ENCODE results near the gene ATP9B. TPM values are rescaled to one million over a fixed set of nuclear protein-coding genes. Genes with fewer than 3 reads are reported as not detected.

The ATP9B gene
- total RNA-seq, 1 donor from 2014 or later, result 48.6 TPM

GRCh38 chr18:79381811-79382311 lies 312.7 kb downstream of the ATP9B start:
- Histone ChIP-seq H3K27ac (no peak overlapping the region), H3K4me1 (peaks cover 7% of the 10 kb centered on the region), H3K36me3 (peaks cover 15% of the 10 kb centered on the region), H3K27me3 (ENCODE audit: low read depth) (no peaks in the 10 kb centered on the region), H3K4me3 (no peak overlapping the region), H3K9me3 (no peaks in the 10 kb centered on the region)
- no peak for DNase-seq
- TF ChIP-seq CTCF (IDR thresholded peaks at IDR 0.05), result no peak
- no peak for ATAC-seq
- intact Hi-C loops (cut with DNase I), result loop anchor here (10.0 kb wide), 2 partner anchors 143 to 263 kb away; no protein-coding TSS in a partner anchor

- H3K36me3 ChIP-seq, result peaks cover 5% of the 10 kb centered on the region
- H3K27ac ChIP-seq, result no peak overlapping the region
- H3K9me3 ChIP-seq, result no peaks in the 10 kb centered on the region
- ATAC-seq (no peak), DNase-seq (no peak)
- peaks cover 3% of the 10 kb centered on the region for H3K27me3 ChIP-seq (ENCODE audit: low read depth)
- TF ChIP-seq CTCF (IDR thresholded peaks at IDR 0.05), result no peak
- intact Hi-C loops (cut with DNase I), result loop anchor here (10.0 kb wide), 2 partner anchors 142 to 262 kb away; no protein-coding TSS in a partner anchor
- no peak overlapping the region for H3K4me3 ChIP-seq
- peaks cover 7% of the 10 kb centered on the region for H3K4me1 ChIP-seq
These were observed 313.6 kb downstream of the ATP9B start for GRCh38 chr18:79382681-79383387.

DNA sequence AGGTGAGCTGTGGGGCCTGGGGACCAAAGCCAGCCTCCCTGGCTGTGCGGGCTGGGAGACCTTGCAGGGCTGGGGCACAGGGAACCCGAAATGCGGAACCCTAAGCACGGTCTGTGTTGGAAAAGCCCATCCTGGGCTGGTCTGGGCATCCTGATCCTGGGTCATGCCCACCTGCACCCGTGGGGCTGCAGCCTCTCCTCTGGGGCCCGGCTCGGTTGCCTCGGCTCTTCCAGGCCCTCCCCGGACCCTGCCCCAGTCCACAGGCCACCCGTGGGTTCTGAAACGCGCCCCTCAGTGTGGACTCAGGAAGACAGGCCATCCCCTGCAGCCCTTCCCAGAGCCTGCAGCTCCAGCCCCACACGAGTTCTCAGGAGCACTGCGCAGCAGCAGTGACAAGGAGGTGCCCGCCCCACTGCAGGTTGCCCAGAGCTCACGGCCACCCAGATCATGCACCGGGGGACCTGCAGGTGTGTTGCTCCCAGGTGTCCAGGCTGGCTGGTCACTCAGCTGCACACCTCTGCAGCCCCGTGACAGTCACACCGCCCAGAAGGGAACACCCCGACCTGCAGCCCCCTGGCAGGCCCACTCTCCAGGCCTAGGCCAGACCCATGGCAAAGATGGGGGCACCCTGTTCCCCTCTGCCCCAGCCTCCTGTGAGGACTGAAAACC lies 314.3 kb downstream of the ATP9B start:
- Histone ChIP-seq H3K4me3 (no peak overlapping the region), H3K4me1 (peaks cover 7% of the 10 kb centered on the region), H3K9me3 (no peaks in the 10 kb centered on the region), H3K27me3 (ENCODE audit: low read depth) (peaks cover 10% of the 10 kb centered on the region), H3K27ac (no peak overlapping the region), H3K36me3 (no peaks in the 10 kb centered on the region)
- no peak for DNase-seq
- intact Hi-C loops (cut with DNase I), result loop anchor here (10.0 kb wide), 2 partner anchors 141 to 261 kb away; no protein-coding TSS in a partner anchor
- no peak for ATAC-seq
- TF ChIP-seq CTCF (IDR thresholded peaks at IDR 0.05), result no peak

DNA sequence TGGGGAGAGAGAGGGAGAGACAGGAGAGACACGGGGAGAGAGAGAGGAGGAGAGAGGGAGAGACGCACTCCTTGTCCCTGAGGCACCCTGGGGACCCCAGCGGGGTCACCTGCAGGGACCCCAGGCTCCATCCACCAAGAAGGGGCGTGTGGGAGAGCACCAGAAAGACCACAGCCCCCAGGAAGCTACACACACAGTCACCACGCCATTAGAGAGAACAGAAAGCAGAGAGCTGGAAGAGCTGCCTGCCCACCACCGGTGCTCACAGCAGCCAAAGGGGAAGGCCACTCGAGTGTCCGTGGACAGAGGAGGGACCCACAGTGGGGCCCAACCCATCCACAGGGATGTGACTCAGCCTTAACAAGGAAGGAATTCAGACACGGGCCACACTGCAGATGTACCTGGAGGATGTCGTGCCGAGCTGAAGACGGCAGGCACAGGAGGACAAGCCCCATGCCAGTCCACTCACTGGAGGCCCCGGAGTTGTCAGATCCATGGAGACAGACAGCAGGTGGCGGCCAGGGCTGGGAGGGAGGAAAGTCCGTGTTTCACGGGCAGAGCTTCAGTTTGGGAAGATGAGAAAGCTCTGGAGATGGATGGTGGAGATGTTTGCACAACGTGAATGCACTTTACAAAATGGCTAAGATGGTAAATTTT lies 315.1 kb downstream of the ATP9B start:
- ATAC-seq (no peak), DNase-seq (no peak)
- intact Hi-C loops (cut with DNase I), result loop anchor here (10.0 kb wide), 2 partner anchors 141 to 261 kb away; no protein-coding TSS in a partner anchor
- H3K4me1 ChIP-seq, result peaks cover 1% of the 10 kb centered on the region
- H3K36me3 ChIP-seq, result no peaks in the 10 kb centered on the region
- TF ChIP-seq CTCF (IDR thresholded peaks at IDR 0.05), result no peak
- no peak overlapping the region for H3K4me3 ChIP-seq
- peaks cover 11% of the 10 kb centered on the region for H3K27me3 ChIP-seq (ENCODE audit: low read depth)
- no peaks in the 10 kb centered on the region for H3K9me3 ChIP-seq
- H3K27ac ChIP-seq, result no peak overlapping the region

GRCh38 chr18:79384834-79385233 lies 315.6 kb downstream of the ATP9B start:
- no peak for DNase-seq
- intact Hi-C loops (cut with DNase I), result loop anchor here (10.0 kb wide), 2 partner anchors 140 to 260 kb away; no protein-coding TSS in a partner anchor
- Histone ChIP-seq H3K27me3 (ENCODE audit: low read depth) (peaks cover 17% of the 10 kb centered on the region), H3K4me3 (no peak overlapping the region), H3K4me1 (no peaks in the 10 kb centered on the region), H3K27ac (no peak overlapping the region), H3K9me3 (no peaks in the 10 kb centered on the region), H3K36me3 (no peaks in the 10 kb centered on the region)
- ATAC-seq, result no peak
- TF ChIP-seq CTCF (IDR thresholded peaks at IDR 0.05), result no peak
